ENCODE data around the gene CLTA. TPM values are rescaled to one million over a fixed set of nuclear protein-coding genes. Genes with fewer than 3 reads are reported as not detected.

CLTA gene
- total RNA-seq, 4 donors from 2014 or later, result 48.4 to 86.7 (median 69.0) TPM

- Histone ChIP-seq H3K9me3 (no peaks in the 10 kb centered on the region), H3K36me3 (no peaks in the 10 kb centered on the region), H3K27ac (peak overlapping the region; percentile 56 to 73 (median 64)), H3K27me3 (peaks cover 3 to 7% (median 5%) of the 10 kb centered on the region in 3 donors), H3K4me3 (peak overlapping the region in 3 of 4 donors; percentile 12 to 41 (median 24)), H3K4me1 (peaks cover 1 to 5% of the 10 kb centered on the region in 2 donors)
- intact Hi-C loops (cut with DNase I; ENCODE audit: low total_unique reads) (no loop called here), in situ Hi-C loops (cut with MboI; ENCODE audit: low sequenced_read_pairs in 4 of 4) (no loop called here)
- ATAC-seq (no peak), DNase-seq (no peak)
- no peak for TF ChIP-seq CTCF (IDR thresholded peaks at IDR 0.05 in 4 of 5, conservative IDR thresholded peaks at IDR 0.05 in 1 of 5)
- TF ChIP-seq POLR2A (IDR thresholded peaks at IDR 0.05), result no peak
These were observed 47.5 kb upstream of the CLTA start for GRCh38 chr9:36143245-36143641.

DNA sequence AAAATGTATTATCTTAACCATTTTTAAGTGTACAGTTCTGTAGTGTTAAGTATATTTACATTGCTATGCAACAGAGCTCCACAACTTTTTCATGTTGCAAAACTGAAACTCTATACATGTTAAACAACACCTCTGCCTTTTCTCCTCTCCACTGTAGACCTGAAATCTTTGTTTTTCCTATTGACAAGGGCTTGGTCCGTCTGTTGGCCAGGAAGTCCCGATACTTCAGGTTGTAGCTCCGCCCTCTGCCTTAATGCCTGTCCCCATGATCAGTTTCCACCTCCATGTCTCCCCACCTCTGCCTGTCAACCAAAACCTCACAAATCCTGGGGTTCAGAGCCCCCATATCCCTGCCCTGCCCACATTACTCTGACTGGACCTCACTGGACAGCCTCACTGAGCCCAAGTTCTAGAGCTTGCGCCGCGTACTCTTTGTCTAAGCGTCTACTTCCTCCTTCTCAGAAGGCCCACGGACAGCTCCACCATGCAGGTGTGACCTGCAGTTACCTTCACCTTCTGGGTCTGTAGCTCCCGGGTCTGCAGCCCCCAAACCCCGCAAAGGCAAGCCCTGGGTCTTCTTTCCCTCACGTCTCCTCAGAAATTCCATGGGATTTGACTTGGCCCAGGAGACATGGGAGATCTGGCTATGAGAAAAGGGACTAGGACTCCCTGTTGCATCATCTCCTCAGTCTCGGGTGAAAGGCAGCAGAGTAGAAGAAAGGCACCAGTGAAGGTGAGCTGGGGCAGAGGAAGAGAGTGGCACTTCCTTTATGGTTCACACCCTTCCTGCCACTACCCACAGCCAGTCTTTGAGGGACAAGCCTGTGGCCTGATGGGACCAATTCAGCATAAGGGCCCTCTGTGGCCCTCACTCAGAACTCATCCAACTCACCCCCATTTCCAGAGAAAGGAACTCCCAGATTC is 46.1 kb upstream of the CLTA start:
- no peak overlapping the region for H3K27ac ChIP-seq
- intact Hi-C loops (cut with DNase I; ENCODE audit: low total_unique reads) (no loop called here), in situ Hi-C loops (cut with MboI; ENCODE audit: low sequenced_read_pairs in 4 of 4) (no loop called here)
- H3K4me3 ChIP-seq, result no peak overlapping the region
- ATAC-seq, result no peak
- no peak for DNase-seq
- no peaks in the 10 kb centered on the region for H3K9me3 ChIP-seq
- peaks cover 3 to 7% of the 10 kb centered on the region in 2 donors for H3K4me1 ChIP-seq
- TF ChIP-seq POLR2A (IDR thresholded peaks at IDR 0.05) (no peak), CTCF (IDR thresholded peaks at IDR 0.05 in 4 of 5, conservative IDR thresholded peaks at IDR 0.05 in 1 of 5) (no peak)
- no peaks in the 10 kb centered on the region for H3K36me3 ChIP-seq
- H3K27me3 ChIP-seq, result peaks cover 0 to 2% (median 0%) of the 10 kb centered on the region in 3 donors

- Histone ChIP-seq H3K36me3 (no peaks in the 10 kb centered on the region), H3K27me3 (peaks cover 0 to 2% (median 0%) of the 10 kb centered on the region in 3 donors), H3K4me1 (peaks cover 3 to 7% of the 10 kb centered on the region in 2 donors), H3K4me3 (no peak overlapping the region), H3K9me3 (no peaks in the 10 kb centered on the region), H3K27ac (no peak overlapping the region)
- intact Hi-C loops (cut with DNase I; ENCODE audit: low total_unique reads), result no loop called here
- in situ Hi-C loops (cut with MboI; ENCODE audit: low sequenced_read_pairs in 4 of 4), result no loop called here
- DNase-seq (no peak), ATAC-seq (no peak)
- TF ChIP-seq CTCF (IDR thresholded peaks at IDR 0.05 in 4 of 5, conservative IDR thresholded peaks at IDR 0.05 in 1 of 5), result no peak
- TF ChIP-seq POLR2A (IDR thresholded peaks at IDR 0.05), result no peak
These were observed 44.8 kb upstream of the CLTA start for GRCh38 chr9:36145970-36146369.

DNA sequence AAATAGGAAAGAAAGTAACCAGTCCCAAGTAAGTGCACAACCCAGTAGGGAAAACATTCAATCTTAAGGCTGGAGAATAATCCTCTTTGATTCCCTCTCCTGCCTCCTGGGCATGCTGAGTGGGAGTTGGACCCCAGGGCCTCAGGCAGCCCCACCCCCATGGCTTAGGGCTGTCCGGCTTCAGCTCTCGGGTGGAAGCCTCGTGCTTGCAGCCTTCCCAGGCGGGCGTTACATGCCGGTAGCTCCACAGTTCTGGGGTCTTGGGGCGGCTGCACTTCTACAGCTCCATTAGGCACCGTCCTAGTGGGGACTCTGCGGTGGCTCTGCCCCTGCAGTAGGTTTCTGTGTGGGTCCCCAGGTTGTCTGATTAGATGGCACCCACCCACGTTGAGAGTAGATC is 44.1 kb upstream of the CLTA start:
- H3K27me3 ChIP-seq, result peaks cover 0 to 2% (median 0%) of the 10 kb centered on the region in 3 donors
- DNase-seq (no peak), ATAC-seq (no peak)
- no peaks in the 10 kb centered on the region for H3K36me3 ChIP-seq
- H3K4me1 ChIP-seq, result peaks cover 3 to 7% of the 10 kb centered on the region in 2 donors
- no peak for TF ChIP-seq POLR2A (IDR thresholded peaks at IDR 0.05)
- TF ChIP-seq CTCF (IDR thresholded peaks at IDR 0.05 in 4 of 5, conservative IDR thresholded peaks at IDR 0.05 in 1 of 5), result no peak
- H3K9me3 ChIP-seq, result no peaks in the 10 kb centered on the region
- no peak overlapping the region for H3K4me3 ChIP-seq
- intact Hi-C loops (cut with DNase I; ENCODE audit: low total_unique reads) (no loop called here), in situ Hi-C loops (cut with MboI; ENCODE audit: low sequenced_read_pairs in 4 of 4) (no loop called here)
- H3K27ac ChIP-seq, result no peak overlapping the region
